NCI-H774 (cell line): ENCODE data around the gene TNFSF9.
"Not testable (repeated sequence)": the region's sequence is repeated elsewhere in the genome, so short reads cannot be mapped to it uniquely, and the experiment has no call there.

Source experiments
- DNase-seq: peaks from one replicate; lab custom pipeline; 2025; lab: John Stamatoyannopoulos, UW

Gene TNFSF9

GRCh38 chr19:6508028-6508771, 22.6 kb upstream of the TNFSF9 start:
- DNase-seq = not testable (repeated sequence)

DNA sequence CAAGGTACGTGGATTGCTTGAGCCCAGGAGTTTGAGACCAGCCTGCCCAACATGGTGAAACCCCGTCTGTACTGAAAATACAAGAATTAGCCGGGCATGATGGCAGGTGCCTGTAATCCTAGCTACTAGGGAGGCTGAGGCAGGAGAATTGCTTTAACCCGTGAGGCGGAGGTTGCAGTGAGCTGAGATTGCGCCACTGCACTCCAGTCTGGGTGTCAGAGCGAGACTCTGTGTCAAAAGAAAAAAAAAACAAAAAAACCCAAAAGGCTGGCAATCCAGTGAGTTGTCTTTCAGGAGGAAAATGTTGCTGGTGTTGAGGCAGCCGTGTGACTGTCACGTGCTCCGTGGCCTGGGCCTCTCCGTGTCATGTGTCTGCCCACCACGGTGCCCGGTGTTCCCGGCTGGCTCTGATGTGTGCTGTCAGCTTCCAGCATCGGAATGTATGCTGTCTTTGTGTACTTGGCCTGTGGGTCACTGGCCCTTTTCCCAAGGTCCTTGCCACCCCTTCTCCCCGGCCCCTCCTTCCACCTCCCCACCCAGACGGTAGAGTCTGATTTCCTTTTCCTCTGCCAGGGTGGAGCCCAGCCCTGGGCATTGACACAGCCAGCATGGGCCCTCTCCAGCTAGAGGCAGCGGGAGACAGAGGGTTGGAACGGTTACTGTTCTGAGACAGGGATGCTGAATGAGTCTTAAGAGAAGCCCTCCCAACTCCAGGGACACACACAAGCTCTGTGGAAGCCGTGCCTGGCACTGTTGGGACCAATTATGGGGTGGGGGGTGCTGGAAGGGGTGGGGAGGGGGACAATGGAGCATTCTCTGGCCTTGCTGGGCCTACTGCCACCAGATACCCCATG, 21.5 kb upstream of the TNFSF9 start:
- DNase-seq = no peak

GRCh38 chr19:6510618-6511017, 20.2 kb upstream of the TNFSF9 start:
- no peak for DNase-seq

GRCh38 chr19:6514089-6514488, 16.7 kb upstream of the TNFSF9 start:
- DNase-seq = no peak

DNA sequence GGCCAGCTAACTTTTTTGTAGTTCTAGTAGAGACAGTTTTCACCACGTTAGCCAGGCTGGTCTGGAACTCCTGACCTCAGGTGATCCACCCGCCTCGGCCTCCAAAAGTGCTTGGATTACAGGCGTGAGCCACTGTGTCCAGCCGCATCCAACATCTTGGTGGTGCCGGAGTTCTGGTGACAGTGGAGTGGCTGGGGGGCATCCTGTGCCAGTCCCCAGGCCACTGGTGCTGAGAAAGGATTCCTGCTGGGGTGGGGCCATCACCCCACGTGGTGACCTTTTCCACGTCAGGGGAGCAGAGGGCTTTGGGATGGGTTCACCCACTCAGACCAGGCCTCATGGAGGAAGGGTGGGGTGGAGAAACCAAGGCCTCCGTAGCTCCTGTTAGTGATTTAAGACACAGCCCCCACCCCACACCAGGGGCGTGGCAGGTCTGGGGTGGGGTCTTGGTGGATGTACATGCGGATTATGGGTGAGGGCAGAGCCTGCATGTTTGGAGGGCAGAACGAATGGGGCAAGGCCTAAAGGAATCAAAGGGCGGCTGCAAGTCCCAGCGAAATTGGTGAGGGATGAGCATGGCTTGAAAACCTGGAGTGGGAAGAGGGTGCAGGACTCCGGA, 15.8 kb upstream of the TNFSF9 start:
- DNase-seq = no peak

DNA sequence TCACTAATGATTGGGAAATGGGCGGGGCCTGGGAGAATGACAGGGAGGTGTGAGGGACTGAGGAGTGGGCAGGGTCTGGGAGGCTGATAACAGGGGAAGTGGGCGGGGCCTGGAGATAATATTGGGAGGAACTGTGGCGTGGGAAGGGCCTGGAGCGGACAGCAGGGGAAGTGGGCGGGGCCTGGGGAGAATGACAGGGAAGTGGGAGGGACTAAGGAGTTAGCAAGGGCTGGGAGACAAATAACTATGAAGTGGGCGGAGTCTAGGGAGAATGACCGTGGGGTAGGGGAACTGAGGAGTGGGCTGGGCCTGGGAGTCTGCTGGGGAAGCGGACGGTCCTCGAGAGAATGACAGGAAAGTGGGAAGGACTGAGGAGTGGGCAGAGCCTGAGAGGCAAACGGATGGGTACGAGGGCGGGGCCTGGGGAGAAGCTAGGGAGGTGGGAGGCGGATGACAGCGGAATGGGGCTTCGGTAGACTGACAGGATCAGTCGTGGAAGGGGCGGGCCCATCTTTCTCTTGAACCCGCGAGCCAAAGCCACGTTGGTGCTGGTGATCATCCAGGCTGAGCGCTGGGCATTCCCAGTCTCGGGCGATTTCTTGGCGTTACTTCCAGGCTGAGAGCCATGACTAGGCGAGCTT, 14.7 kb upstream of the TNFSF9 start:
- DNase-seq = peak; percentile 93

DNA sequence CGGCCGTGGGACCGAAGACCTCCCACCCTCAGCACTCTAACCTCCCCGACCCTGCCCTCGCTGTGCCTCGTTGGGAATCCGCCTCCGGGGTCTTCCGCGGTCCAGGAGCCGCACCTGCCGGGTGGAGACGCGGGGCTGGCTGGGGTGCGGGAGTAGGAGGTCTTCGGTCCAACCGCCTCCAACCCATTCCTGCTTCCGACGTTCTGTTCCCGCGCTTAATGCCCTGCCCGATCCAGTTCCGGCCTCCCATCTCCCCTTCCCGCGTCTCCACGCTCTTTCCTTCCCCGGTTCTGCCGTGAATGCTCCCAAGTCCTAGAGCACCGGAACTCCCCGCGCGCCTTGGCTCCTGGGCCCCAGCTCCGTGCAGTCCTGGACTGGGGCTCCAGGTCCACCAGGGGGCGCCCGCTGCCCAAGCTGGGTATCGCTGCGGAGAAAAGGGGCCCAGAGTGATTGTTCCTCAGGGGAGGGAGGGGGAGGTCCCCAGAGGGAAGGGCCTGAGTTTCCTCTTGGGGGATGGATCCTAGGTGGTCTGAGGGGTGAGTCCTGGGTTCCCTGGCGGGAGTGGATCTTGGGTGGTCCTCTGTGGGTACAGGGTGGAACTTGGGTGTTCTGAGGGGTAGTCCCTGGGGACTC, 14.1 kb upstream of the TNFSF9 start:
- peak; percentile 85 for DNase-seq

DNA sequence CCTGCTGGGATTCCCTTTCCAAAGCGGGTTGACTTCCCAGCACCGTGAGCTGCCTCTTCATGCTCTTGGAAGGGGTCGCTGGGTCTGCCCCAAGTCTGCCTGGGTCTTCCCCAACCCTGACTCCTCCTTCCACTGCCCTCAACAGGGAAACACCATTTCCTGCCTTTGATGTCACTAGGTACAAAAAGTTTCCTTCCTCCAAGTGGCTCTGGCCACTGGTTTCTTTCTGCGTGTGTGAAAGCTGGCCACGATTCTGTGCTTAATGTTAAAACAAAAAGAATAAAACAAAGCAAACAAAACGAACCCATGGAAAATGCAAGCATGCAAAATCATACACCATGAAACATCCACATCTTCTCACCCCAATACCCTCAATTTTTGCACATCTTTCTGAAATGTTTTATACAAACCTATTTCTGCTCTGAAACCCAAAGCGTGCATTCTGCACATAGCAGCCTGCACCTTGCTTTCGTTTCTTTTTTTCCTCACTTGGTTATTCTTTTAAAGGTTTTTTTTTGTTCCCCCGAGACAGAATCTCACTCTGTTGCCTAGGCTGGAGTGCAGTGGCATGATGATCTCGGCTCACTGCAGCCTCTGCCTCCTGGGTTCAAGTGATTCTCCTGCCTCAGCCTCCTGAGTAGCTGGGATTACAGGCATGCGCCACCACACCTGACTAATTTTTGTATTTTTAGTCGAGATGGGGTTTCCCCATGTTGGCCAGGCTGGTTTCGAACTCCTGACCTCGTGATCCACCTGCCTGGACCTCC, 12.5 kb upstream of the TNFSF9 start:
- no peak for DNase-seq

- no peak for DNase-seq
Observed at GRCh38 chr19:6519289-6519688, 11.5 kb upstream of the TNFSF9 start.

DNA sequence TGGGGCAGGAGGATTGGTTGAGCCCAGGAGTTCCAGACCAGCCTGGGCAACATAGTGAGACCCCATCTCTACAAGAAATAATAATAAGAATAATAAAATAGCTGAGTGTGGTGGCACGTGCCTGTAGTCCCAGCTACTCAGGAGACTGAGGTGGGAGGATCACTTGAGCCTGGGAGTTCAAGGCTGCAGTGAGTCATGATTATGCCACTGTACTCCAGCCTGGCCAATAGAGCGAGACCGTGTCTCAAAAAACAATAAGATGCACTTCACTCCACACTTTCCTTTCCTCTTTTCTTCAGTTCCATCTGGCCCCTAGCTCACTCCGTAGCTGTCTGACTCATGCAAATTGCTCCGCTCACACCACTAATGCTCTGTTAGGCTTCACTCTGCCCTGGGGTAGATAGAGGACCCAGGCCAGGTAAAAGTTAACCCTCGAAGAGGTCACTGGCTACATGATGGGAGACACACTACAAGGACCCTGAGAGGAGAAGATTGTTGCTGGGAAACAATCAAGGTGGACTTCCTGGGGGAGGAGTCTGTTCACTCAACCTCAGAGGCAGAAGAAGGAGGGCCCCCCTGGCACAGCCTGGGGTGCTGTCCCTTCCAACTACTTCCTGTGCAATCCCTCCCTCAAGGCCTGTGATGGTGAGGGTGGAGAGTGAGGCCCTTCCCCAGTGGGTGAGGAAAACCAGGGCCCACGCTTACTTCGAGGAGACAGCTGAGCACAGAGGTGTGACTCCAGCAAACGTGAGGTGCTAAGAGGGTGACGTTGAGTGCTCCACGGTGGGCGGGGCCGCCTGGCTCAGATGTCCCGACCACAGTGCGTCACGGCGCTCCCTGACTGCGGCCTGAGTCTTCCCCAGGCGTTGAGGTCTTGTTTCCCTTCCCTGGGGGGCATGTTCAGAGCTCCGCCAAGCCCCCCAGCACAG, 8.8 kb upstream of the TNFSF9 start:
- no peak for DNase-seq

DNA sequence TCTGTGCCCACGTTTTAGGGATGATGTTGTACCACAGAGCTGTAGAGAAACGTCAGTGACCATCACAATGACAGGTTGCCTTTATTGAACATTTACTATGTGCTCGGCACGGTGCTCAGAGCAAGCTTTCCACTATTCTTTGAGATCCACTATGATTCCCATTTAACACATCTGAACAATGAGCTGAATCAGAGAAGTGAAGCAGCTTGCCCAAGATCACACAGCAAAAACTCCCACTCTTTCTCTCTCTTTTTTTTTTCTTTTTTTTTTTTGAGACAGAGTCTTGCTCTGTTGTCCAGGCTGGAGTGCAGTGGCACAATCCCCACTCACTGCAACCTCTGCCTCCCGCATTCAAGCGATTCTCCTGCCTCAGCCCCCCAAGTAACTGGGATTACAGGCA, 8.1 kb upstream of the TNFSF9 start:
- no peak for DNase-seq

DNA sequence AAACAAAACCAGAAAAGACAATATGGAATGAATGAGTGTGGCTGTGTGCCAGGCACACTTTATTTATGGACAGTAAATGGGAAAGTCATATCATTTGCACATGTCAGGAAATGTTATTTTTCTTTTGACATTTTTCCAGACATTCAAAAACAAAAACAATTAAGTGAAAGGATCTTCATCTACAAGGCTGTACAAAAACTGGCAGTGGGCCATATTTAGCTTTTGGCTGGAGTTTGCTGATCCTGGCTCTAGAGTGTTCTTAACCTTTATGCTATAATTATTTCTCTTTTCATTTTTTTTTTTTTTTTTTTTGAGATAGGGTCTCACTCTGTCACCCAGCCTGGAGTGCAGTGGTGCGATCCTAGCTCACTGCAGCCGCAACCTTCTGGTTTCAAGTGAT, 6.5 kb upstream of the TNFSF9 start:
- no peak for DNase-seq

GRCh38 chr19:6527893-6528543, 2.8 kb upstream of the TNFSF9 start:
- no peak for DNase-seq

- DNase-seq = no peak
Observed at GRCh38 chr19:6528544-6529121, 2.2 kb upstream of the TNFSF9 start.

- DNase-seq = no peak
Observed at GRCh38 chr19:6529351-6529750, 1.5 kb upstream of the TNFSF9 start.

GRCh38 chr19:6529937-6530385, 865 bp upstream of the TNFSF9 start:
- DNase-seq = no peak

GRCh38 chr19:6531163-6531955, 533 bp downstream of the TNFSF9 start:
- no peak for DNase-seq

GRCh38 chr19:6531956-6532243, 1.1 kb downstream of the TNFSF9 start:
- DNase-seq = no peak
